OCI-M1 (cell line): ENCODE data around the gene PCNX1.
"Not testable (repeated sequence)": the region's sequence is repeated elsewhere in the genome, so short reads cannot be mapped to it uniquely, and the experiment has no call there.

ENCODE experiments used
- DNase-seq: peaks from one replicate; lab custom pipeline; 2025; lab: John Stamatoyannopoulos, UW

Gene PCNX1

DNA sequence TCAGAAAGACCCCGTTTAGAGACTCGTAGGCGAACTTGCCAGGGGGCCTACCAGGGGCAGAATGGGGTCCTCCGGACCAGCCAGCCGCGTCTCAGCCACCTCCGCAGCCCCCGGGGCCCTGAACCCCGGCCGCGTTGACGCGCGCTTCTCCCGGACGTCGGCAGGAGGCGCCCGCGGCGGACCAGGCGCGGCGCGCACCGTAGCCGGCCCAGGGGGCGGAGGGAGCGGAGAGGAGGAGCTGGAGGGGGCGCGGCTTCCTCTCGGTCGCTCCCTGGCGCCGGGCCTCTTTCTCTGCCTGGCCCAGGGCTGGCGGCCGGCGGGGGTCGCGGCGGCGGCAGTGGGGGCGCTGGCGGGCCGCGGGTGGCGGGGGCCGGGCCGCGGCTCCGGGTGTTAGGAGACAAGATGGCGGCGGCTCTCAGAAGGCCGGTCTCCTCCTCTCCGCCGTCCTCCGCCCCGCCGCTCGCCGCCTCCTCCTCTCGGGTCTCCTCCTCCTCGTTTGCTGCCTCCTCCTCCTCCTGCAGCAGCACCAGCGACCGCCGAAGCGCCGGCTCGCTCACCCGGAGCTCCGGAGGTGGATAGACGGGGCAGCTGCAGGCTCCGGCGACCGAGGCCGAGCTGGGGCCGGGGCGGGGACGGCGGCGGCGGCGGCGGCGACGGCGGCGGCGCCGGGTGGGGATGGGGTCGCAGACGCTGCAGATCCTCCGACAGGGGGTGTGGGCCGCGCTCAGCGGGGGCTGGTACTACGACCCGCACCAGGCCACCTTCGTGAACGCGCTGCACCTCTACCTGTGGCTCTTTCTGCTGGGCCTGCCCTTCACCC lies at the start of gene PCNX1:
Gene PCNX1 (plus strand): TSS at position 284 of the 820 bp plus-strand sequence. CDS start 392 bp downstream, at position 676.
- peak; percentile 77 for DNase-seq

DNA sequence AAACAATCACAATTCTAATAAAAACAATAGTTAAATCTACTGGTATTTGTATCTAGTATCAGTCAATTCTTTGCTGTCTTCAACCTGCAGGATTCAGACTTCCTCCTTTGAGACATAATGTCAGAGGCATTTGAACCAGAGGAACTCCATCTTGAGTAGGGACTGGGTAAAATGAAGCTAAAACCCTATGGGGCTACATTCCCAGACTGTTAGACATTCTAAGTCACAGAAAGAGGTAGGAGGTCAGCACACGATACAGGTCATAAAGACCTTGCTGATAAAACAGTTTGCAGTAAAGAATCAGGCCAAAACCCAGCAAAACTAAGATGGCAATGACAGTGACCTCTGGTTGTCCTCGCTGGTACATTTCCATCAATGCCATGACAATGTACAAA lies 49.8 kb upstream of the PCNX1 start:
- no peak for DNase-seq

DNA sequence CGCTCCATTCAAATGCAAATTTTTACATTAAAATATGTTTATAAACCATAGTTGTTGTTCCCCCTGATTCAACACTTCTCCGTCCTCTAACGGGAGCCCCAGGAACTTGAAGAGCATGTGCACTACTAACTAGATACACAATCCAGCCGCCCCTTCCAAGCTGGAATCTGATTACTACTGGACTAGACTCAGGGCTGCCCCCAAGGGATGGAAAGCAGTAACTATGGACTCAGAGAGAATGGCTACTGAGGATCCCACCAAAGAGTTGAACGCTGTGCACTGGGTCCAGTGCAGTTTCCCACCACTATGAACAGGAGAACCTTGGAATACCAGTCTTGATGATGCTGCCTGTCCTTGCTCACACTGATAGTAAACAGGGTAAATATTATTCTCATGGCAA lies 48.6 kb upstream of the PCNX1 start:
- no peak for DNase-seq

DNA sequence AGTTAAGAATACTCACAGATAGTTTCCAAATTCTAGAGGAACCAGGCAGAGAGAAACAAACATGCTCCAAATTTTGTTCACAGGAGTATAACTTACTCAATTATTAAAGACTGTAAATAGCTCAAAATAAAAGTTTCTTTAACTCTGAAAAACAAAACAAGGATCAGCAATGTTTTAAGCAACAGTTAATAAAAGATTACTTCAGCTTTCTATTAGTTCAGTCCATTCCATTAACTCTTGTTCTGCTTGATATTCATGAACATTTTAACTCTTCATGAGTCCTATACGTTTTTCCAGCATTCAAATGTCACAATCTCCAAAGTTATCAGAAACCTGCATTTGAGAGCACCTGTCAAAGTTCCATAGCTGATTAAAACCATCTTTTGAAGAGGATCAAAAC lies 40.3 kb upstream of the PCNX1 start:
- DNase-seq: not testable (repeated sequence)

DNA sequence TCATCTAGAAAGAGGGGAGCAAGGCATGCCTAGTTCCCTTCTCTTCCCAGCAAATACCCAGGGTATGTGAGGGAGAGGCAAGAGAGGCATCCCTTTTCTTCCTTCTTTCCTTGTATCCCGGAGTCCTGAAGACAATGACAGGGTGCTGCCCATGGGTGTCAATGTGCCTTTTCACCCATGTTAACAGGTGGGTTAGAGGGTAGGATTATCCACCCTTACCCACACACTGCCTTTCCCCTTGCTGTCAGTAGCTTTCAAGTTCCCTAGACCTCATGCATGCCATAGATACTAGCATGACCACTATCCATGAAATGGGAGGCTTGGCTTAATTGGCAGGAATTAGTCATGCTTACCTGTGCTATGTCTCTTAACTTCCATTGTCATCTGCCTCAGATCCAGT lies 36.3 kb upstream of the PCNX1 start:
- DNase-seq: no peak

DNA sequence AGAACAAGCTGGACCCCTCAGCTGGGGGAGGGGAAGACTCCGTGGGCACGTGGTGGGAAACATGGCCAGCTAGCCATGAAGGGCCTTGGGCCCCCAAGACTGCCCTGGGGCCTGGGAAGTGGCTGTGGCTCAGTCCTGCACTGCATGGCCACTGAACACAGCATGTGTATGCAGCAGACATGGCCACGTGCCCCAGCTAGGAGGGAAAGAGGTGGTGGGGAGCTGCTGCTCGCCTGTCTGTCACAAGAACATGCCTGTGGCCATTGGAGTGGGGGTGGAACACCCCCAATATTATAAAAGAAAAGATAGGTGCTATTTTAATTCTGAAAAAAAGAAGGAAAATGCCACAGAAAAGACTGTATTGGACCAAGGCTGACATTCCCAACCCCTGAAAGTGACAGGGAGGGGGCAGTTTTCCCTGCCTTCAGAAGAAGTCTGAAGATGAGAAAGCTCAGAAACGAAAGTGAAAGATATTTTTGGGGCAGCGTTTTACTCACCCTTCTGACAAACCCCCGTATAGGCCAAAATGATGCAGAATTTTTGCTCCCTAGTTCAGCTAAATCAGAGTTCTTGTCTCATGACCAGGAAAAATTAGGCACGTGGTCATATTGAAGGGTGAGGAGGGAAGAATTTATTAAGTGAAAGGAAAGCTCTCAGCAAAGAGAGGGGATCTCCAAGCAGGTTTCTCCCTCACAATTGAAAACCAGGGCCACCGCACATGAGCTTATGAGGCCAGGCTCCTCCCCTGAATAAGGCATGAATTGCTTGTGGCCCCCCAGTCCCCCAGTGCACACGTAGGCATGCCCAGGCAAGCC lies 35.2 kb upstream of the PCNX1 start:
- DNase-seq: peak; percentile 37

DNA sequence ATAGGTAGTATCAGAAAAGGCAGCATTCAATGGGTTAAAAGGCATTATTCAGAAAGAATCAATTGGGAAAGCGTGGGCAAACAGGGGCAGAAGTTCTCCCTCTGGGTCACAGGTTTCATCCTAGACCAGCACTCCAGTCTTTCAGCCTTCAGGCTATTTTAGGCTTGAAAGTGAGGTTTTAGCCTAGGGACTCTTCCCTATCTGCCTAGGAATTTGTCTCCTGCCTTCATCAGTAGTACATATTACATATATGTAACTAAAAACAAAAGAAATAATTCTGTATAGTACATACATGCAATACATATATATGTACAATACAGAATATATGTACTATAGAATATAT lies 34.6 kb upstream of the PCNX1 start:
- no peak for DNase-seq

DNA sequence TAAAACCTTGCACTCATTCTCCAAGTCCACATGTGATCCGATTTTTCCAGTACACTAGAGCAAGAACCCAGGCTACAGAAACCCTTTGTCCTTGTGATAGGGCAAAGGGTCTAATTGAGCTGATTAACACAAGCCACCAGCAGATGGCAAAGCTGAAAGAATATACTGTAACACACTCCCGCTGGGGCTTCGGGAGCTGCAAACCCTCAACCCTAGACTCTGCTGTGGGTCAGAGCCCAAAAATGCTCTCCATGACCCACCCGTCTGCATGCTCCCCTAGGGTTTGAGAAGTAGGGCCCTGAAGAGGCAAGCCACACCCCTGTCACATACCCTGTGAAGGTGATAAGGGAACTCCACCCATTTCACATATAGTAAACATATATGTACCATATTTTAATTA lies 33.6 kb upstream of the PCNX1 start:
- DNase-seq: no peak

DNA sequence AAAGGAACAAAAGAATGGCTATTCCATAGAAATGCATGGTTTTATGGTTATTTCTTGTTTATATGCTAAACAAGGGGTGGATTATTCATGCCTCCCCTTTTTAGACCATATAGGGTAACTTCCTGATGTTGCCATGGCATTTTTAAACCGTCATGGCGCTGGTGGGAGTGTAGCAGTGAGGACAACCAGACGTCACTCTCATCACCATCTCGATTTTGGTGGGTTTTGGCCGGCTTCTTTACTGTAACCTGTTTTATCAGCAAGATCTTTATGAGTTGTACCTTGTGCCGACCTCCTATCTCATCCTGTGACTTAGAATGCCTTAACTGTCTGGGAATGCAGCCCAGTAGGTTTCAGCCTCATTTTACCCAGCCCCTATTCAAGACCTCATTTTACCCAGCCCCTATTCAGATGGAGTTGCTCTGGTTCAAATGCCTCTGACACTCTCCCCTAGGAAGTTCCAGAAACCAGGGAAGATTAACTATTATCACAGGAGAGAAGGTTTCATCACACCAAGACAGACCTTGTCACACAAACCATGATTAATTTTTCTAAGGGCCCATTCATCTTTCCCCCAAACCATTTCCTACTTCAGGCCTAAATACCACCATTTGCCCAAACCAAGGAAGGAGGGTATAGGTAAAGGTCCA lies 31.3 kb upstream of the PCNX1 start:
- DNase-seq: not testable (repeated sequence)

DNA sequence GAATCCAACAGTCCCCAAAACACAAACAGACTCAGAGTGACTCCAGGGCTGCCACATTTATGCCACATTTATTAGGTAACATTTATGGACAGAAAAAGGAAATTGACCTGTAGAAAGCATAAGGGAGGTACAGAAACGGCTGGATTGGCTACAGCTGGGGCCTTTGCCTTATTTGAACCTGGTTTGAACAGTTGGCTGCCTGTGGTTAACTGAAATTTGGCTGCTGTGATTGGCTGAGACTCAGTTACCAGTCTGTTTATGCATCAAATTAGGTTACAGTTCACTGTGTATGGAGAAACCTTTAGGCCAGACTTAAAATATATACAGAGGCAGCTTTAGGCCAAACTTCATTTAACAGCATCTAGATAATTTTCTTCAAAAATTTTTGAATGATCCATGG lies 27.8 kb upstream of the PCNX1 start:
- DNase-seq: no peak

DNA sequence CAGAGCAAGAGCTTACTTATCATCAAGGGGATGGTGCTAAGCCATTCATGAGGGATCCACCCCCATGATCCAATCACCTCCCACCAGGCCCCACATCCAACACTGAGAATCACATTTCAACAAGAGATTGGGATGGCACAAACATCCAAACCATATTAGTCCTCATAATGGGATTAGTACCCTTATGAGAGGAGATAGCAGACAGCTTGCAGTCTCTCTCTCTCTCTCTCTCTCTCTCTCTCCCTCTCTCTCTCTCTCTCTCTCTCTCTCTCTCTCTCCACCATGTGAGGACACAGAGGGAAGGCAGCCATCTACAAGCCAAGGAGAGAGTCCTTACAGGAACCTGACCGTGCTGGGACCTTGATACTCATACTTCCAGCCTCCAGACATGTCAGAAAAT lies 26.4 kb upstream of the PCNX1 start:
- not testable (repeated sequence) for DNase-seq

DNA sequence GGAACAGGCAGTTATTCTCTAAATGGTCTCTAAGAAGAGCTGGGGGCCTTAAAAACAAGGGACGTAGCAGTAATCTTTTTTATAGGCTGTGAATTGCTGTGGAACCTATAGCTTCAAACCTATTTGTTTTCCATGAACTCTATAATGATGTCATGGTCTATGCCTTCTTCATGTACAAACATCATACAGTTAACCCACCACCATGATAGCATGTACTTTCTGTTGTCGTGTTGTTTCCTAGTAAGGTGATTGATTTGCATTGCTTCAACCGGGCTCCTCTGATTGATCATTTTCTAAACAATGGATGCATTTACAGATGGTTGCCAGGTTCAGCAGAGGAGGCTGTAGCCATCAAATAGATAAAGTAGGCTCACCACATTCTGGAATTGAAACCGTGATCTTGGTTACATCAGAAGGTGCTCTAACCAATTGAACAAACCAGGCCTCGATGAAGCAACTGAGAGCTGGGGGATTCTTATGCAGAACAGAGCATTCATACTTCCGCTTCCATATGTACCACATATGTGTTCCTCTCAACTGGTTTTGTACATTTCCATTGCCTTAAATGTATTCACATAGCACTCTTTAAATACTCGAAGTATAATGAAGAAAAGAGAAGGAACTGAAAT lies 25.6 kb upstream of the PCNX1 start:
- no peak for DNase-seq

DNA sequence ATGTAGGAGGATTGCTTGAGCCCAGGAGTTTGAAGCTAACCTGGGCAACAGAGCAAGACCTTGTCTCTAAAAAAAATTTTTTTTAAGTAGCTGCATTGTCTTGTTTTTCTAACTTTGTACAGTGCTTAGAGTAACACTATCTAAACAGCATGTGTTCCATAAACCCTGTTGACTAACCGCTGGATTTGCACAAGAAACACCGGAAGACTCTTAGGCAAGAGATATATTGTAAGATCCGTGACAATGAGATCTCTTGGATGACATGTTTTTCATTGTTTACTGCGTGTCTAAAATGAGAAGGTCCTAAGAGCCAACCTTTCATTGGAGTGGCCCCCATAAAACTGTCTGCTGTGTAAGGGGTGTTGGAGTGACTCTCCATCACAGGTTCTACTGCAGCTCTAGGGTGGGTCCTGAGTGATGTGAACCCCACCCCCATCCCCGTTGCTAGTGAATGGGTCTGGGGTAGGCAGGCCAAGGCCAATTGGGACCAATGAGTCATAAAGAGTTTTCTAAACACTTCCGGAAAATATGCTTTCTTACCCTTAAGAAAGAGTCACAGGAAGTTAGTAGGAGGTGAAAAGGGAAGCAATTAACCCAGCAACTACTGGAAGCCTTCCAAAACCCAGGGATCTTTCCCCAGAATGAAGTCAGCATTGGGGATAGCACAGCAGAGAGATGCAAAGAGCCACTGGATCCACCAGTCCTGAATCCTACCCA lies 24.3 kb upstream of the PCNX1 start:
- peak; percentile 52 for DNase-seq

DNA sequence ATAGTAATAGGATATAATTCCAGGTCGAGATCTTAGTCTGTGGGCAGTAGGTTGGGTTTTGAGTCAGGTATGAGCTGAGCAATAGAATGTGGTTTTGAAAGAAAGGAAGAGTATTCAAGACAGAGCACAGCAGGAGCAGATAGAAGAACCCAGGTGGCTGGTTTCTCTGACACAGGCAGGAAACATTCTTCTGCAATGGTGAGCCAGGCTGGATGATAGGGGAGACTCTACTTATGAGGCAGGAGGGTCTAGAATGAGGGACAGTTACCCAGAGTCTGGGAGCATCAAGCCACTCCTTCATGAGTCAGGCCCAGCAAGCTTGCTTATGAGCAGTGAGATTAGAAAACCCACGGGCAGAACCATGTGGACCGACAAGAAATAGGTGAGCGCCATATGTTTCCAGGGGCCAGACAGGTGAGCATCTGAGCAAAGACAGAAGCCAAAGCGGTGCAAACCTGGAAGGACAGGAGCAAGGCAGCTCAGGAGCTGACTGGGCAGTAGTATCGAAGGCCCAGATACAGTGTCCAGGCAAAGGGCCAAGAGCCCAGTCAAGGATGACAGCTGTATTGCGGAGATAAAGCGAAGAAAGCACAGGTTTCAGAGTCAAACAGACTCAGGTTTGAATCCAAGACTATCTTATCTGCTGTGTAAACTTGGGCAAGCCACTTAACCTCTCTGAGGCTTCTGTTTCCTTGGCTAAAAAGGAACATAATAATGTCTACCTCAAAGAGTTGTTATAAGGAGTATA lies 22.5 kb upstream of the PCNX1 start:
- DNase-seq: peak; percentile 66

DNA sequence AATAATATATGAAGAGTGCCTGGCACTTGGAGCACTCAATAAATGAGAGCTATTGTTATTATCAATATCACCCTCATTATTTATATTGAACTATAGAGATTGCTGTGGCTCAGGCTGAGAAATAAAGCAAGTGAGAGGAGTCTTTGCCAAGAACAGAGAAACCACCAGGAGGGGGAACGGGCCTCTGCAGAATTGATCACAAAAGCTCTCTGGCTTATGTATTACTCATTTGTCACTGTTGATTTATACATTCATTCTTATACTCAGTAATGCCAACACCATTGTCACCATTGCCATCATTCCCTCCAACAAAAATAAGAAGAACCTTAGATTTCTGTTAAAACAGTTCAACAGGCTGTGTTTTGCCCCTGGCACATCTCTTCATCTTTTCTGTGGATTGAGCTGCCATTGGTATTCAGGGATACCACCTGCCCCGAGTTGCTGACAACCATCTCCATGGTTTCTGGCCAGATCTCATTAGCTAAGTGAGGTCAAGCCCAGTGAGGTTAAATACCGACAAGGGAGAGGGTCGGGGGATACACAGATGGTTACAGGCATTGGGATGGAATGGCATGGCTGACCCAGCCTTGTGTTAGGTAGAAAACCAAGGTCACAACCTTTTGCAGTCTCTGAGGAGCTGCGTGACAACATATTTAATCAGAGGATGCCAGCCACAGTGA lies 21.8 kb upstream of the PCNX1 start:
- no peak for DNase-seq

DNA sequence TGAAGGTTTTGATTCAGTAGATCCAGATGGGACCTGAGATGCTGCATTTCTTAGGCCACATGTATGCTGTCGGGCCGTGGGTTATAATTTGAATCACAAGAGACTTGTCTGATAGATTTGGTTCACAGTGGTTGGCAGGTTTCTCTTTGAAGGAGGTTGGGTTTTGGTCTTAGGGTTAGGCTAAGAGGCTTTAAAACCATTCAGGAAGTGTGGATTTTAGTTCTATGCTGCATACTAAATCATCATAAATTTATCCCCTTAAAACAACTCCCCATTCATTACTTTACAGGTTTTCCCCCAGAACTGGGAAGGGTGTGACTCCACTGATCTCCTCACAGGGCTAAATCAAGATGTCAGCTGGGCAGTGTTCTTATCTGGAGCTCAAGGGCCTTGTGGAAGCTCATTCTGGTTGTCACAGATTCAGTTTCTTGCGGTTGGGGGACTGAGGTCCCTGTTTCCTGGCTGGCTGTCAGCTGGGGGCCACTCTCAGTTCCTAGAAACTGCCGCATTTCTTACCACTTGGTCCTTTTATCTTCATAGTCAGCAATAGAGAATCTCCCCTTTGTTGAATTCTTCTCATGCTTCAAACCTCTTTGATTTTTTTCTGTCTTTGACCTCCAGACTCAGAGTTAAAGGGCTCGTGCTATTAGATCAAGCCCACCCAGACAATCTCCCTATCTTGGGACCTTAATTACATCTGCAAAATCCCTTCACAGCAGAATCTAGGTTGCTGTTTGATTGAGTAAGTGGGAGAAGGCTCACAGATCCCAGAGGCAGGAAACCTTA lies 20.6 kb upstream of the PCNX1 start:
- peak; percentile 91 for DNase-seq

DNA sequence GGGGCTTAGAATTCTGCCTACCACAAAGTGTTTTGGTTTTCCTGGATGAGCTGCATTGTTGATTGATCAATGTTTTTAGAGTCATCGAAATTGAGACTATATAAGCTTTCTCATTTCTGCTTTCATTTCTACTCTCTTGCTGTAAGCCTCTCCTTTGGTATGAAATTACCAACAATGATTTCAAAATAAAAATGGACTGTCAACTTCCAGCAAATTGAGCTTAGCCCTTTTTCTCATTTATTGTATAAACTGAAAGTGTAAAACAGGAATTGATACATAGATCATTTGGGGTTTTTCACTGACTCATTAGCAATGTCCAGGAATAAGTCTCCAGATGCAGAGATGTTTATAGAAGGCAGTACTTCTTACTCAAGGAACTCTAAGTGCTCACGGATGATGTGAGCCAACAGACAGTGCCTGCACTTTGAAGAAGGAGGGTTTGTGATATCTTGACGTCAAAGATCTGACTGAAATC lies 20.0 kb upstream of the PCNX1 start:
- no peak for DNase-seq

DNA sequence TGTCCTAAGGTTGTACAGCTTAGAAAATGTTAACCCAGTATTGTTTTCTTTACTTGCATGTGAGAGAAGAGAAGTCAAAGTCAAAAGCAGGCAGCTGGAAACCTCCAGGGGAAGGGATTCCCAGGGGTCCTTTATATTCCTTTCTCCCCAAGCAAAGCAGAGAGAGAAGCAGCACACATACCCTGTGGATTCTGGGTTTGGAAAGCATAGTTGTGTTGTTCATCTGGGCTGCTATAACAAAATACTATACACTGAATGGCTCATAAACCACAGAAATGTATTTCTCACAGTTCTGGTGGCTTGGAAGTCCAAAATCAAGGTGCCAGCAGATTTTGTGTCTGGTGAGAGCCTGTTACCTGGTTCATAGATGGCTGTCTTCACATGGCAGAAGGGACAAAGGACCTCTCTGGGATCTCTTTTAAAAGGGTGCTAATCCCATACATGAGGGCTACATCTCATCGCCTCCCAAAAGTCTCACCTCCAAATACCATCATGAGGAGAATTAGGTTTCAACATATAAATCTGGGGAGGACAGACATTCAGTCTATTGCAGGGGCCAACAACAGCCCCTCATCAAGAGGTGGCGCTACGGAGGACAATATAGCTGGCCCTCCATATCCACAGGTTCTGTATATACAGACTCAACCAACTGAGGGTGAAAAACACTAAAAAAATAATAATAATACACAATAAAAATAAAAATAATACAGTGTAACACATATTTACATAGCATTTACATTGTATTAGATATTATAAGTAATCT lies 19.3 kb upstream of the PCNX1 start:
- DNase-seq: no peak
